ENCODE data around the gene KCNB1. TPM values are rescaled to one million over a fixed set of nuclear protein-coding genes. Genes with fewer than 3 reads are reported as not detected.

KCNB1 gene
- total RNA-seq (2021), result 0.04 TPM in 1 of 2 replicates, not detected in the other
- Bru-seq, nascent RNA, result percentile 6 among the genes with signal in this experiment
- BruChase-seq, experiment 1, labeled RNA remaining after a 2-hour chase, result percentile 10 among the genes with signal in this experiment
- BruChase-seq, experiment 2, labeled RNA remaining after a 6-hour chase, result percentile 6 among the genes with signal in this experiment
- long read RNA-seq, result 0 reads

- no peaks in the 10 kb centered on the region for H3K9me2 ChIP-seq (ENCODE audit: insufficient read depth)
- no peaks in the 10 kb centered on the region for H3K79me2 ChIP-seq (ENCODE audit: low read depth)
- BruUV-seq (replicated peaks), result no TSS peak
- H3K27me3 ChIP-seq (ENCODE audit: insufficient read depth, low read depth), result peaks cover 39% of the 10 kb centered on the region
- H3K4me3 ChIP-seq, result no peak within 1 kb of the TSS
- no peak within 1 kb of the TSS for H3K27ac ChIP-seq
- TF ChIP-seq, protein P1, sequence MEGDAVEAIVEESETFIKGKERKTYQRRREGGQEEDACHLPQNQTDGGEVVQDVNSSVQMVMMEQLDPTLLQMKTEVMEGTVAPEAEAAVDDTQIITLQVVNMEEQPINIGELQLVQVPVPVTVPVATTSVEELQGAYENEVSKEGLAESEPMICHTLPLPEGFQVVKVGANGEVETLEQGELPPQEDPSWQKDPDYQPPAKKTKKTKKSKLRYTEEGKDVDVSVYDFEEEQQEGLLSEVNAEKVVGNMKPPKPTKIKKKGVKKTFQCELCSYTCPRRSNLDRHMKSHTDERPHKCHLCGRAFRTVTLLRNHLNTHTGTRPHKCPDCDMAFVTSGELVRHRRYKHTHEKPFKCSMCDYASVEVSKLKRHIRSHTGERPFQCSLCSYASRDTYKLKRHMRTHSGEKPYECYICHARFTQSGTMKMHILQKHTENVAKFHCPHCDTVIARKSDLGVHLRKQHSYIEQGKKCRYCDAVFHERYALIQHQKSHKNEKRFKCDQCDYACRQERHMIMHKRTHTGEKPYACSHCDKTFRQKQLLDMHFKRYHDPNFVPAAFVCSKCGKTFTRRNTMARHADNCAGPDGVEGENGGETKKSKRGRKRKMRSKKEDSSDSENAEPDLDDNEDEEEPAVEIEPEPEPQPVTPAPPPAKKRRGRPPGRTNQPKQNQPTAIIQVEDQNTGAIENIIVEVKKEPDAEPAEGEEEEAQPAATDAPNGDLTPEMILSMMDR (conservative IDR thresholded peaks at IDR 0.05), result no peak
- TF ChIP-seq EZH2 (IDR thresholded peaks at IDR 0.05; ENCODE audit: low read depth), result no peak
- ChIA-PET CTCF (interaction anchor here (0.6 to 0.7 kb wide), 2 partner anchors 114 to 289 kb away, joined by 3 to 4 read pairs; no protein-coding TSS in a partner anchor), POLR2A (ENCODE audit: unreplicated experiment) (no interaction called here)
- DNase-seq, result peak in 1 of 2 experiments; percentile 43
- peak within 1 kb of the TSS; percentile 62 for H3K4me2 ChIP-seq
- H3K36me3 ChIP-seq (ENCODE audit: low read depth), result no peaks in the 10 kb centered on the region
- no peaks in the 10 kb centered on the region for H3K9me3 ChIP-seq (ENCODE audit: insufficient read depth, low read depth)
- no peaks in the 10 kb centered on the region for H4K20me1 ChIP-seq (ENCODE audit: insufficient read depth)
- peaks cover 7% of the 10 kb centered on the region; the same call in 1 of the 2 replicates for H3F3A ChIP-seq (ENCODE audit: insufficient read depth, low read depth)
- H2AFZ ChIP-seq, result no peak within 1 kb of the TSS
- intact Hi-C loops (cut with micrococcal nuclease; ENCODE audit: unreplicated experiment), result no loop called here
- H3K4me1 ChIP-seq (replicated peaks; ENCODE audit: insufficient read depth), result 0 out of 2 replicates have a peak, but pooled peaks cover 6% of the 10 kb centered on the region
Measured at GRCh38 chr20:49482621-49483017, at the start of gene KCNB1. TSS of gene KCNB1 (minus strand) at chr20:49482668. CDS start at chr20:49482480, 188 bp downstream.

DNA sequence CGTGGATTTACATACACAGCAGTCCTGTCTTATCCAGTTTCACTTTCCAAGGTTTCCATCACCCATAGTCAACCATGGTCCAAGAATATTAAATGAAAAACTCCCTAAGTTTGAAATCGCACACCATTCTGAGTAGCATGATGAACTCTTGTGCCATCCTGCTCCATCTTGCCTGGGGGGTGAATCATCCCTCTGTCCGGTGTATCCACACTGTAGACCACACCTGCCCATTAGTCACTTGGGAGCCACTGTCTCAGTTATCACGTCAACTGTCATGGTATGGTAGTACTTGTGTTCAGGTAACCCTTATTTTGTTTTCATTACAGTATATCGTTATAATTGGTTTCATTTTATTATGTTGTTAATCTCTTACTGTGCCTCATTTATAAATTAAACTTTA, 47.0 kb upstream of the KCNB1 start:
- no peak overlapping the region for H3K4me2 ChIP-seq
- H3K4me1 ChIP-seq (replicated peaks; ENCODE audit: insufficient read depth), result 0 out of 2 replicates have a peak, but pooled peaks cover under 1% of the 10 kb centered on the region
- no TSS peak for BruUV-seq (replicated peaks)
- intact Hi-C loops (cut with micrococcal nuclease; ENCODE audit: unreplicated experiment), result no loop called here
- H3K4me3 ChIP-seq, result no peak overlapping the region
- H2AFZ ChIP-seq, result no peak overlapping the region
- H3K9me2 ChIP-seq (ENCODE audit: insufficient read depth), result no peaks in the 10 kb centered on the region
- CTCF ChIA-PET, result no interaction called here
- POLR2A ChIA-PET (ENCODE audit: unreplicated experiment), result no interaction called here
- DNase-seq, result no peak
- no peaks in the 10 kb centered on the region for H3K27me3 ChIP-seq (ENCODE audit: insufficient read depth, low read depth)
- TF ChIP-seq EZH2 (IDR thresholded peaks at IDR 0.05; ENCODE audit: low read depth), result no peak
- TF ChIP-seq, protein P1 (conservative IDR thresholded peaks at IDR 0.05), result no peak
- H4K20me1 ChIP-seq (ENCODE audit: insufficient read depth), result peaks cover 5% of the 10 kb centered on the region; the same call in 1 of the 2 replicates
- H3K79me2 ChIP-seq (ENCODE audit: low read depth), result no peaks in the 10 kb centered on the region
- H3K27ac ChIP-seq, result no peak overlapping the region
- H3K36me3 ChIP-seq (ENCODE audit: low read depth), result peaks cover 12% of the 10 kb centered on the region
- peaks cover 20% of the 10 kb centered on the region for H3F3A ChIP-seq (ENCODE audit: insufficient read depth, low read depth)
- no peaks in the 10 kb centered on the region for H3K9me3 ChIP-seq (ENCODE audit: insufficient read depth, low read depth)

- Histone ChIP-seq H3K36me3 (ENCODE audit: low read depth) (peaks cover 12% of the 10 kb centered on the region), H3F3A (ENCODE audit: insufficient read depth, low read depth) (peaks cover 17% of the 10 kb centered on the region; the same call in 1 of the 2 replicates), H4K20me1 (ENCODE audit: insufficient read depth) (peaks cover 5% of the 10 kb centered on the region; the same call in 1 of the 2 replicates), H3K9me2 (ENCODE audit: insufficient read depth) (no peaks in the 10 kb centered on the region), H2AFZ (no peak overlapping the region), H3K9me3 (ENCODE audit: insufficient read depth, low read depth) (no peaks in the 10 kb centered on the region), H3K79me2 (ENCODE audit: low read depth) (no peaks in the 10 kb centered on the region), H3K27me3 (ENCODE audit: insufficient read depth, low read depth) (no peaks in the 10 kb centered on the region), H3K4me2 (no peak overlapping the region), H3K4me3 (no peak overlapping the region), H3K27ac (no peak overlapping the region), H3K4me1 (replicated peaks; ENCODE audit: insufficient read depth) (no peaks in the 10 kb centered on the region)
- ChIA-PET CTCF (no interaction called here), POLR2A (ENCODE audit: unreplicated experiment) (no interaction called here)
- intact Hi-C loops (cut with micrococcal nuclease; ENCODE audit: unreplicated experiment), result no loop called here
- TF ChIP-seq EZH2 (IDR thresholded peaks at IDR 0.05; ENCODE audit: low read depth), result no peak
- TF ChIP-seq, protein P1 (conservative IDR thresholded peaks at IDR 0.05), result no peak
- no peak for DNase-seq
- no TSS peak for BruUV-seq (replicated peaks)
Measured at GRCh38 chr20:49526568-49526967, 44.1 kb upstream of the KCNB1 start.

Data from PC-9 (cell line).